H9 (cell line): ENCODE measurements around the gene PLXNB1. TPM values are rescaled to one million over a fixed set of nuclear protein-coding genes. Genes with fewer than 3 reads are reported as not detected.

Experiments used
- DNase-seq: peaks from one replicate; pipeline ENCODE4 v3.0.0-alpha.2; 2017
- H2AFZ ChIP-seq: one replicate; pipeline ENCODE4 v1.6.1; 2013; ENCODE audit warnings: mild to moderate bottlenecking, low read length, control low read depth, moderate library complexity
- H2AK5ac ChIP-seq: 2 replicates; pipeline ENCODE4 v1.6.1; 2013; ENCODE audit warnings: low read length, control low read depth, mixed read lengths; ENCODE audit not compliant: insufficient read length
- H2BK120ac ChIP-seq: one replicate; pipeline ENCODE4 v1.6.1; 2013; ENCODE audit warnings: low read depth, mild to moderate bottlenecking, low read length, control low read depth, inconsistent platforms; ENCODE audit not compliant: poor library complexity, severe bottlenecking
- H2BK12ac ChIP-seq: 2 replicates; pipeline ENCODE4 v1.6.1; 2013; ENCODE audit warnings: low read length, control low read depth, mixed read lengths, low read depth; ENCODE audit not compliant: insufficient read length
- H2BK15ac ChIP-seq: 2 replicates; pipeline ENCODE4 v1.6.1; 2013; ENCODE audit warnings: low read depth, low read length, control low read depth
- H2BK20ac ChIP-seq: one replicate; pipeline ENCODE4 v1.6.1; 2013; ENCODE audit warnings: low read depth, mild to moderate bottlenecking, low read length, control low read depth, inconsistent platforms; ENCODE audit not compliant: poor library complexity, severe bottlenecking
- H2BK5ac ChIP-seq: 2 replicates; pipeline ENCODE4 v1.6.1; 2013; ENCODE audit warnings: low read length, control low read depth, mixed read lengths; ENCODE audit not compliant: insufficient read length
- H3K14ac ChIP-seq: 2 replicates; pipeline ENCODE4 v1.6.1; 2013; ENCODE audit warnings: low read length, control low read depth; ENCODE audit not compliant: insufficient read depth
- H3K18ac ChIP-seq: 2 replicates; pipeline ENCODE4 v1.6.1; 2013; ENCODE audit warnings: low read depth, mild to moderate bottlenecking, mixed read lengths, low read length, control low read depth; ENCODE audit not compliant: insufficient read length
- H3K23ac ChIP-seq: 2 replicates; pipeline ENCODE4 v1.6.1; 2013; ENCODE audit warnings: low read length, control low read depth, mixed read lengths, low read depth; ENCODE audit not compliant: insufficient read length
- H3K23me2 ChIP-seq: 2 replicates; pipeline ENCODE4 v1.6.1; 2013; ENCODE audit warnings: low read depth, mild to moderate bottlenecking, mixed read lengths, low read length, control low read depth; ENCODE audit not compliant: insufficient read length, poor library complexity, severe bottlenecking
- H3K27ac ChIP-seq: 2 replicates; pipeline ENCODE4 v1.5.1; 2013; ENCODE audit warnings: low read length, control low read depth, mixed read lengths, low read depth; ENCODE audit not compliant: insufficient read length
- H3K27me3 ChIP-seq: 2 replicates; pipeline ENCODE4 v1.6.1; 2013; ENCODE audit warnings: low read length, control low read depth, inconsistent platforms; ENCODE audit not compliant: insufficient read depth
- H3K4ac ChIP-seq: 2 replicates; pipeline ENCODE4 v1.6.1; 2013; ENCODE audit warnings: low read depth, mild to moderate bottlenecking, control low read depth, inconsistent platforms, low read length, moderate library complexity
- H3K4me1 ChIP-seq: 2 replicates; pipeline ENCODE4 v1.6.1; 2013; ENCODE audit warnings: low read length, control low read depth, inconsistent platforms; ENCODE audit not compliant: insufficient read depth
- H3K4me2 ChIP-seq: 2 replicates; pipeline ENCODE4 v1.6.1; 2013; ENCODE audit warnings: low read length, control low read depth, mixed read lengths; ENCODE audit not compliant: insufficient read length, insufficient read depth
- H3K56ac ChIP-seq: 2 replicates; pipeline ENCODE4 v1.6.1; 2013; ENCODE audit warnings: low read depth, mild to moderate bottlenecking, mixed read lengths, low read length, control low read depth; ENCODE audit not compliant: insufficient read length
- H3K79me1 ChIP-seq: 2 replicates; pipeline ENCODE4 v1.6.1; 2013; ENCODE audit warnings: low read depth, mild to moderate bottlenecking, moderate library complexity, low read length, control low read depth, inconsistent platforms; ENCODE audit not compliant: insufficient read depth, poor library complexity, severe bottlenecking
- H3K79me2 ChIP-seq: 2 replicates; pipeline ENCODE4 v1.6.1; 2013; ENCODE audit warnings: low read length, control low read depth, inconsistent platforms; ENCODE audit not compliant: insufficient read depth
- H3K9ac ChIP-seq: 2 replicates; pipeline ENCODE4 v1.6.1; 2013; ENCODE audit warnings: low read length, control low read depth, mixed read lengths; ENCODE audit not compliant: insufficient read length; ENCODE audit errors: extremely low read depth
- H3K9me3 ChIP-seq: one replicate; pipeline ENCODE4 v1.6.1; 2013; ENCODE audit warnings: low read depth, low read length, inconsistent platforms; ENCODE audit not compliant: control insufficient read depth
- H3T11ph ChIP-seq: one replicate; pipeline ENCODE4 v1.6.1; 2013; ENCODE audit warnings: mild to moderate bottlenecking, low read length, control low read depth, inconsistent platforms
- H4K20me1 ChIP-seq: one replicate; pipeline ENCODE4 v1.6.1; 2013; ENCODE audit not compliant: control insufficient read depth, insufficient read length, insufficient read depth
- H4K5ac ChIP-seq: 2 replicates; pipeline ENCODE4 v1.6.1; 2013; ENCODE audit warnings: low read depth, mild to moderate bottlenecking, mixed read lengths, low read length, control low read depth; ENCODE audit not compliant: insufficient read length
- H4K8ac ChIP-seq: replicated peaks from 2 replicates; pipeline ENCODE4 v1.6.1; 2013; ENCODE audit warnings: low read length, control low read depth, mixed read lengths, low read depth; ENCODE audit not compliant: insufficient read length
- H4K91ac ChIP-seq: 2 replicates; pipeline ENCODE4 v1.6.1; 2013; ENCODE audit warnings: low read depth, mild to moderate bottlenecking, moderate library complexity, mixed read lengths, low read length, control low read depth; ENCODE audit not compliant: insufficient read length
- H3K27ac Mint-ChIP-seq, 3 experiments: 2 replicates in 2 of 3; 3 replicates in 1 of 3; pipeline ENCODE4 v1.8.0; 2020 to 2021; ENCODE audit warnings: mixed read lengths in 3 of 3, mild to moderate bottlenecking in 1 of 3, moderate library complexity in 1 of 3
- H3K27me3 Mint-ChIP-seq: 2 replicates; pipeline ENCODE4 v1.8.0; 2021; ENCODE audit warnings: low read depth, mild to moderate bottlenecking, moderate library complexity, mixed read lengths
- H3K36me3 Mint-ChIP-seq, 3 experiments: 2 replicates in 2 of 3; 3 replicates in 1 of 3; pipeline ENCODE4 v1.8.0; 2020 to 2021; ENCODE audit warnings: low read depth in 3 of 3, mixed read lengths in 3 of 3; ENCODE audit not compliant: insufficient read depth in 1 of 3
- H3K4me1 Mint-ChIP-seq, 2 experiments: 2 replicates each; pipeline ENCODE4 v1.8.0; 2020; ENCODE audit warnings: mixed read lengths in 2 of 2
- H3K4me3 Mint-ChIP-seq, 2 experiments: 2 replicates in 1 of 2; 3 replicates in 1 of 2; pipeline ENCODE4 v1.8.0; 2020 to 2021; ENCODE audit warnings: mild to moderate bottlenecking in 2 of 2, mixed read lengths in 2 of 2, moderate library complexity in 1 of 2
- H3K9me3 Mint-ChIP-seq, 2 experiments: 2 replicates in 1 of 2; 3 replicates in 1 of 2; pipeline ENCODE4 v1.8.0; 2020; ENCODE audit warnings: mild to moderate bottlenecking in 2 of 2, mixed read lengths in 2 of 2, moderate library complexity in 1 of 2
- CTCF ChIP-seq: fragments of 200-600 bp; sonication (generic); conservative IDR thresholded peaks from 3 replicates; pipeline ENCODE4 v1.8.0; 2021; ENCODE audit warnings: antibody characterized with exemption, mild to moderate bottlenecking
- WGBS: extraction: QIAGEN DNeasy Blood & Tissue Kit; methylation state at CpG from one replicate; pipeline ENCODE4 v1.1.7; 2013; ENCODE audit warnings: missing lambda C conversion rate, low lambda C conversion rate, mixed read lengths; ENCODE audit not compliant: insufficient read length; ENCODE audit errors: extremely low coverage; 5-methylcytosine and 5-hydroxymethylcytosine counted together
- total RNA-seq: library from RNA; stranded (reverse); gene quantifications from 2 replicates; pipeline ENCODE4 v1.2.1, GENCODE V29; 2021

Gene PLXNB1
- total RNA-seq, 1 experiment from 2014 or later, result 184 TPM

GRCh38 chr3:48475188-48475587 lies 45.3 kb upstream of the PLXNB1 start:
- H3K27me3 Mint-ChIP-seq, result no peaks in the 10 kb centered on the region

More at GRCh38 chr3:48475188-48475587, 45.3 kb upstream of the PLXNB1 start:
- no peak for DNase-seq
- no CpG with 5 or more reads among the region's 11 CpGs for WGBS
- H4K5ac ChIP-seq, result no peak overlapping the region
- no peaks in the 10 kb centered on the region for H3K9me3 ChIP-seq
- H3K23ac ChIP-seq, result no peak overlapping the region
- no peaks in the 10 kb centered on the region for H3K27me3 ChIP-seq
- H3K4ac ChIP-seq, result no peak overlapping the region
- Mint-ChIP-seq H3K27ac (peak overlapping the region; percentile 89 to 97 (median 92)), H3K9me3 (no peaks in the 10 kb centered on the region; a peak in 1 of 5 replicates), H3K4me1 (peaks cover 43 to 47% of the 10 kb centered on the region in 2 experiments), H3K36me3 (peaks cover 3 to 6% (median 5%) of the 10 kb centered on the region in 3 experiments; a peak in 5 of 7 replicates), H3K4me3 (no peak overlapping the region; a peak in 1 of 5 replicates)
- no peaks in the 10 kb centered on the region for H3K79me2 ChIP-seq
- no peak overlapping the region for H2BK15ac ChIP-seq
- no peak overlapping the region for H2AFZ ChIP-seq
- no peaks in the 10 kb centered on the region for H3K79me1 ChIP-seq
- peak overlapping the region; percentile 3 for H4K91ac ChIP-seq
- H3K4me2 ChIP-seq, result peak overlapping the region; percentile 11
- no peak overlapping the region for H3T11ph ChIP-seq
- H3K4me1 ChIP-seq, result peaks cover 7% of the 10 kb centered on the region; the same call in 1 of the 2 replicates
- H3K18ac ChIP-seq, result peak overlapping the region; percentile 1
- peak; percentile 35; the same call in 2 of the 3 replicates for TF ChIP-seq CTCF
- no peak overlapping the region for H2BK5ac ChIP-seq
- H3K9ac ChIP-seq, result no peak overlapping the region
- H4K8ac ChIP-seq, result no peak overlapping the region
- H3K23me2 ChIP-seq, result peaks cover 5% of the 10 kb centered on the region
- no peak overlapping the region for H3K56ac ChIP-seq
- no peak overlapping the region for H2BK20ac ChIP-seq
- H2AK5ac ChIP-seq, result no peak overlapping the region
- peak overlapping the region; percentile 71 for H2BK12ac ChIP-seq
- peak overlapping the region; percentile 9 for H3K27ac ChIP-seq
- H3K14ac ChIP-seq, result peak overlapping the region; percentile 30; the same call in 1 of the 2 replicates
- H4K20me1 ChIP-seq, result no peaks in the 10 kb centered on the region
- no peak overlapping the region for H2BK120ac ChIP-seq
